GM18858 (cell line): ENCODE measurements around the gene YES1.

Experiments
- ATAC-seq: cut with Tn5 transposase; IDR thresholded peaks from one replicate; pipeline ENCODE4 v1.9.1; 2021; ENCODE audit not compliant: unreplicated experiment

The YES1 gene

GRCh38 chr18:811892-812375 is at the start of gene YES1:
Gene YES1 (minus strand): TSS chr18:812242. CDS start chr18:756827, 55,415 bp downstream.
- peak; percentile 29 for ATAC-seq

GRCh38 chr18:857986-858385 is 45.9 kb upstream of the YES1 start:
- no peak for ATAC-seq

GRCh38 chr18:853471-853870 is 41.4 kb upstream of the YES1 start:
- ATAC-seq = no peak

GRCh38 chr18:850960-851359 is 38.9 kb upstream of the YES1 start:
- no peak for ATAC-seq

GRCh38 chr18:849021-849420 is 37.0 kb upstream of the YES1 start:
- ATAC-seq = no peak

GRCh38 chr18:848062-848861 is 36.2 kb upstream of the YES1 start:
- no peak for ATAC-seq

GRCh38 chr18:845152-845819 is 33.2 kb upstream of the YES1 start:
- no peak for ATAC-seq

- ATAC-seq = no peak
These were observed 29.8 kb upstream of the YES1 start for GRCh38 chr18:841647-842370.

- ATAC-seq = no peak
These were observed 28.5 kb upstream of the YES1 start for GRCh38 chr18:840516-840915.

GRCh38 chr18:840023-840408 is 28.0 kb upstream of the YES1 start:
- ATAC-seq = no peak

- ATAC-seq = peak; percentile 97
These were observed 27.4 kb upstream of the YES1 start for GRCh38 chr18:839224-840022.

GRCh38 chr18:837922-838321 is 25.9 kb upstream of the YES1 start:
- no peak for ATAC-seq

GRCh38 chr18:834082-834720 is 22.2 kb upstream of the YES1 start:
- no peak for ATAC-seq

GRCh38 chr18:833197-833596 is 21.2 kb upstream of the YES1 start:
- ATAC-seq = no peak

- no peak for ATAC-seq
These were observed 20.1 kb upstream of the YES1 start for GRCh38 chr18:832085-832681.

GRCh38 chr18:830315-830901 is 18.4 kb upstream of the YES1 start:
- ATAC-seq = peak; percentile 56

GRCh38 chr18:829432-829831 is 17.4 kb upstream of the YES1 start:
- ATAC-seq = no peak

- no peak for ATAC-seq
These were observed 15.1 kb upstream of the YES1 start for GRCh38 chr18:827093-827677.

GRCh38 chr18:825891-826585 is 14.0 kb upstream of the YES1 start:
- no peak for ATAC-seq
